ENCODE measurements around the gene HOXA2.

DNA sequence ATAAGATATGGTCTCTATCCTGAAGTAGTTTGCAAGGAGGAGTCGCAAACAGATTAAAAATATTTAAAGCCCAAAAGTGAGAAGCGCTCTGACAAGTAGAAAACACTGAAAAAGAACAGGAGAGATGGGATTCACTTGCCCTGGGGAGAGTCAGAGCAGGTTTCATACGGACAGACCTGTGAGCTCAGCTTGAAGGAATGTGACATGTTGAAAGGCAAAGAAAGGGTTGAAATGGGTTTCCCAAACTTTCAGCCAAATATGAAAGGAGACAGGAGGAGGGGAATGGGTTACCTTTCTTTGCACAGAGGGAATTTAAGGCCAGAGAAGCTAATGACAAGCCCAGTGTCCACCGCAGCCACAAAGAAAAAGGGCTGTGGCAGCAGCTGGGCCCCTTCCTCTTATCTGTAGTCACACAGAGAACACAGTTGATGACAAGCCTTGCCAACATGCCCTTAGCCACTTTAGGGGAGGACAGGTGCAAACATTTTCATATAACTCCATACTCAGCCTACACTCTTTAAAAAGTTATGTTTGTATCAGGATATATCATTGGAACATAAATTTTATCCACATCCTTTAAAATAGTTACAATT, 21.5 kb downstream of the HOXA2 start:
- no peak for TF ChIP-seq POLR2A (IDR thresholded peaks at IDR 0.05)
- TF ChIP-seq, protein P1, sequence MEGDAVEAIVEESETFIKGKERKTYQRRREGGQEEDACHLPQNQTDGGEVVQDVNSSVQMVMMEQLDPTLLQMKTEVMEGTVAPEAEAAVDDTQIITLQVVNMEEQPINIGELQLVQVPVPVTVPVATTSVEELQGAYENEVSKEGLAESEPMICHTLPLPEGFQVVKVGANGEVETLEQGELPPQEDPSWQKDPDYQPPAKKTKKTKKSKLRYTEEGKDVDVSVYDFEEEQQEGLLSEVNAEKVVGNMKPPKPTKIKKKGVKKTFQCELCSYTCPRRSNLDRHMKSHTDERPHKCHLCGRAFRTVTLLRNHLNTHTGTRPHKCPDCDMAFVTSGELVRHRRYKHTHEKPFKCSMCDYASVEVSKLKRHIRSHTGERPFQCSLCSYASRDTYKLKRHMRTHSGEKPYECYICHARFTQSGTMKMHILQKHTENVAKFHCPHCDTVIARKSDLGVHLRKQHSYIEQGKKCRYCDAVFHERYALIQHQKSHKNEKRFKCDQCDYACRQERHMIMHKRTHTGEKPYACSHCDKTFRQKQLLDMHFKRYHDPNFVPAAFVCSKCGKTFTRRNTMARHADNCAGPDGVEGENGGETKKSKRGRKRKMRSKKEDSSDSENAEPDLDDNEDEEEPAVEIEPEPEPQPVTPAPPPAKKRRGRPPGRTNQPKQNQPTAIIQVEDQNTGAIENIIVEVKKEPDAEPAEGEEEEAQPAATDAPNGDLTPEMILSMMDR (IDR thresholded peaks at IDR 0.05): no peak
